Keratinocyte (primary cell): ENCODE data around the gene EYS. TPM values are rescaled to one million over a fixed set of nuclear protein-coding genes. Genes with fewer than 3 reads are reported as not detected.

Experiments used
- DNase-seq: peaks from one replicate; pipeline ENCODE4 v3.0.0-alpha.2; 2011; ENCODE audit warnings: low read depth, missing footprints, low spot score
- FAIRE-seq: peaks from 2 replicates; lab custom pipeline; 2011; peaks lifted over from hg19 to GRCh38; lab: Jason Lieb, UNC
- H2AFZ ChIP-seq: 2 replicates; pipeline ENCODE4 v1.6.0; 2012; ENCODE audit warnings: low read length, control low read depth, inconsistent platforms; ENCODE audit not compliant: control insufficient read depth
- H3K27ac ChIP-seq: 2 replicates; pipeline ENCODE4 v1.5.1; 2011; ENCODE audit warnings: low read length; ENCODE audit not compliant: control insufficient read depth, insufficient read depth
- H3K27me3 ChIP-seq: 3 replicates; pipeline ENCODE4 v1.6.0; 2011; ENCODE audit warnings: low read length; ENCODE audit not compliant: control insufficient read depth, insufficient read depth; ENCODE audit errors: extremely low read depth
- H3K36me3 ChIP-seq, 2 experiments: 2 replicates in 1 of 2; 3 replicates in 1 of 2; pipeline ENCODE4 v1.5.1; 2011; ENCODE audit warnings: low read length in 2 of 2, mild to moderate bottlenecking in 1 of 2; ENCODE audit not compliant: control insufficient read depth in 2 of 2, insufficient read depth in 2 of 2; ENCODE audit errors: extremely low read depth in 1 of 2
- H3K4me1 ChIP-seq: 3 replicates; pipeline ENCODE4 v1.5.1; 2011; ENCODE audit warnings: low read length; ENCODE audit not compliant: control insufficient read depth, insufficient read depth; ENCODE audit errors: extremely low read depth
- H3K4me2 ChIP-seq: 3 replicates; pipeline ENCODE4 v1.6.0; 2011; ENCODE audit warnings: low read depth, low read length; ENCODE audit not compliant: control insufficient read depth, insufficient read depth; ENCODE audit errors: extremely low read depth
- H3K4me3 ChIP-seq, 3 experiments: fragments of 200-600 bp in 1 of 3; sonication (generic) in 1 of 3; 2 replicates in 2 of 3; 3 replicates in 1 of 3; pipeline ENCODE4 v1.5.1; 2011 to 2016; ENCODE audit warnings: low read length in 3 of 3, mild to moderate bottlenecking in 3 of 3, control low read depth in 2 of 3, inconsistent platforms in 1 of 3, low read depth in 1 of 3, mixed read lengths in 1 of 3, mixed run types in 1 of 3, moderate library complexity in 1 of 3; ENCODE audit not compliant: control insufficient read depth in 2 of 3, insufficient read depth in 2 of 3; ENCODE audit errors: extremely low read depth in 1 of 3
- H3K79me2 ChIP-seq: 2 replicates; pipeline ENCODE4 v1.6.0; 2012; ENCODE audit warnings: low read length; ENCODE audit not compliant: control insufficient read depth, insufficient read depth
- H3K9ac ChIP-seq: 3 replicates; pipeline ENCODE4 v1.6.0; 2011; ENCODE audit warnings: low read length; ENCODE audit not compliant: control insufficient read depth, insufficient read depth; ENCODE audit errors: extremely low read depth
- H3K9me1 ChIP-seq: 3 replicates; pipeline ENCODE4 v1.6.0; 2011; ENCODE audit warnings: low read length; ENCODE audit not compliant: control insufficient read depth, insufficient read depth; ENCODE audit errors: extremely low read depth
- H3K9me3 ChIP-seq: 2 replicates; pipeline ENCODE4 v1.5.1; 2012; ENCODE audit warnings: low read depth, low read length; ENCODE audit not compliant: control insufficient read depth
- H4K20me1 ChIP-seq: 3 replicates; pipeline ENCODE4 v1.6.0; 2011; ENCODE audit warnings: low read length; ENCODE audit not compliant: control insufficient read depth, insufficient read depth; ENCODE audit errors: extremely low read depth
- CTCF ChIP-seq, 3 experiments: IDR thresholded peaks in 1 of 3; conservative IDR thresholded peaks in 1 of 3; optimal IDR thresholded peaks in 1 of 3; 2 replicates in 2 of 3; 3 replicates in 1 of 3; pipeline versions ENCODE3 to v1.5.1; 2011; ENCODE audit warnings: low read length in 3 of 3, mild to moderate bottlenecking in 3 of 3, moderate library complexity in 2 of 3, control low read depth in 1 of 3, inconsistent platforms in 1 of 3; ENCODE audit not compliant: insufficient read depth in 2 of 3; ENCODE audit errors: extremely low read depth in 1 of 3
- EZH2 ChIP-seq: IDR thresholded peaks from one replicate; pipeline ENCODE4 v1.6.1; 2012; ENCODE audit warnings: inconsistent platforms, mild to moderate bottlenecking, low read length, moderate library complexity
- dilution Hi-C: fragments of 300-500 bp; cut with MboI; formaldehyde crosslinking; loops from one replicate; pipeline ENCODE4 v1.7.0; 2020; ENCODE audit warnings: low sequenced_read_pairs; ENCODE audit not compliant: extremely low pct_ligation_motif_present
- polyA plus RNA-seq, 5 experiments: library from polyadenylated mRNA; depleted of rRNA in 3 of 5; stranded (reverse) in 3 of 5; stranded (forward) in 1 of 5; unstranded in 1 of 5; fragments of >200 nt; gene quantifications; 1 replicate in 1 of 5; 2 replicates in 3 of 5; 3 replicates in 1 of 5; pipeline versions ENCODE4 v1.2.1 to v1.2.3, GENCODE V29; 2011 to 2012; ENCODE audit warnings: missing spikeins in 2 of 5, low read depth in 1 of 5, low replicate concordance in 1 of 5

The EYS gene
- polyA plus RNA-seq, 1 donor (not counting 4 experiments of a cell fraction or from before 2014, with no cell fraction given) = 0.34 TPM

- Histone ChIP-seq H3K4me1 (no peaks in the 10 kb centered on the region), H3K9me1 (no peaks in the 10 kb centered on the region), H3K27me3 (no peaks in the 10 kb centered on the region), H3K27ac (no peak overlapping the region), H3K4me2 (no peak overlapping the region), H3K9me3 (no peaks in the 10 kb centered on the region), H3K9ac (no peak overlapping the region), H2AFZ (no peak overlapping the region), H3K79me2 (no peaks in the 10 kb centered on the region), H3K36me3 (no peaks in the 10 kb centered on the region), H3K4me3 (no peak overlapping the region), H4K20me1 (no peaks in the 10 kb centered on the region)
- DNase-seq = no peak
- dilution Hi-C loops = no loop called here
- TF ChIP-seq EZH2 (no peak), CTCF (optimal IDR thresholded peaks at IDR 0.05 in 1 of 3, IDR thresholded peaks at IDR 0.05 in 1 of 3, conservative IDR thresholded peaks at IDR 0.05 in 1 of 3; ENCODE audit: extremely low read depth in 1 of 3, insufficient read depth in 2 of 3, low read length in 3 of 3) (no peak)
- FAIRE-seq = no peak
These were observed 1217.3 kb downstream of the EYS start for GRCh38 chr6:64489763-64490162.

GRCh38 chr6:64486578-64487351 lies 1220.3 kb downstream of the EYS start:
- no peak for FAIRE-seq
- Histone ChIP-seq H3K9me3 (no peaks in the 10 kb centered on the region), H3K9ac (no peak overlapping the region), H3K9me1 (no peaks in the 10 kb centered on the region), H2AFZ (no peak overlapping the region), H3K4me3 (no peak overlapping the region), H3K27ac (no peak overlapping the region), H3K79me2 (no peaks in the 10 kb centered on the region), H3K36me3 (no peaks in the 10 kb centered on the region), H3K4me2 (no peak overlapping the region), H4K20me1 (no peaks in the 10 kb centered on the region), H3K4me1 (peaks cover 5% of the 10 kb centered on the region), H3K27me3 (no peaks in the 10 kb centered on the region)
- TF ChIP-seq EZH2 (no peak), CTCF (optimal IDR thresholded peaks at IDR 0.05 in 1 of 3, IDR thresholded peaks at IDR 0.05 in 1 of 3, conservative IDR thresholded peaks at IDR 0.05 in 1 of 3; ENCODE audit: extremely low read depth in 1 of 3, insufficient read depth in 2 of 3, low read length in 3 of 3) (no peak)
- dilution Hi-C loops = no loop called here
- DNase-seq = no peak
